A673 (cell line): ENCODE results near the gene PUM1.

Experiments used
- CTCF ChIP-seq: fragments of 300-800, 200-600 bp; sonication (generic); conservative IDR thresholded peaks from 2 replicates; pipeline ENCODE4 v1.5.1; 2017; ENCODE audit warnings: low read depth, mild to moderate bottlenecking, antibody characterized with exemption, low read length, moderate library complexity, mixed read lengths
- EZH2 ChIP-seq: fragments of 200-600 bp; sonication (generic); IDR thresholded peaks from 2 replicates; pipeline ENCODE4 v1.6.1; 2017; ENCODE audit warnings: borderline replicate concordance, low read depth, mild to moderate bottlenecking, mixed read lengths, antibody characterized with exemption, low read length; ENCODE audit not compliant: poor library complexity, severe bottlenecking

- TF ChIP-seq CTCF (no peak), EZH2 (no peak)
Observed at GRCh38 chr1:31033598-31033997, 31.9 kb downstream of the PUM1 start.
